ENCODE results near the gene CCDC73.
A peak's percentile ranks its signal among the peaks of the same experiment; 100 is the strongest.
"Not testable (repeated sequence)": the region's sequence is repeated elsewhere in the genome, so short reads cannot be mapped to it uniquely, and the experiment has no call there.

CCDC73 gene

DNA sequence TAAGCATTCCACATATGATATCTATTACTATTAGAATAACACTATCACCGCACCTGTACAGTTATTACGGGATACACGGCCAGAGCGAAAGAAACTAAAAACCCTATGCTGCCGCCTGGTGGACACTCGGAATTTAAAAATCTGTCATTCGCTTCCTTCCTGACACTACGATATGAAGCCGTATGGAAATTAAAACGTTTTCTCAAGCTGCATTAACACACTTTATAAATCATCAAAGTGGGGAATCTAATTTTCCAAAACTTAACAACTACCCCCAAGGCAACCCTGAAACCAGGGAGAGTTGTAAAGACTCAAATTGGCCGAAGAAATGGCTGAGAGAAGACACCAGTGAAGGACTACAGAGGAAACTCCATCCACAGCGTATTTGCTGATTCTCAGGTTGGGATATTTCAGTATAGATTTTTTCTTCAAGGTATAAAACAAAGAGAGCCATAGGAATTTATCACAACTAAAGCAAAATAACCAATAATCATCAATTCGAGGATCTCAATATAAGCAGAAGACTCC lies 1.4 kb downstream of the CCDC73 start:
- peak; percentile 40 for DNase-seq

DNA sequence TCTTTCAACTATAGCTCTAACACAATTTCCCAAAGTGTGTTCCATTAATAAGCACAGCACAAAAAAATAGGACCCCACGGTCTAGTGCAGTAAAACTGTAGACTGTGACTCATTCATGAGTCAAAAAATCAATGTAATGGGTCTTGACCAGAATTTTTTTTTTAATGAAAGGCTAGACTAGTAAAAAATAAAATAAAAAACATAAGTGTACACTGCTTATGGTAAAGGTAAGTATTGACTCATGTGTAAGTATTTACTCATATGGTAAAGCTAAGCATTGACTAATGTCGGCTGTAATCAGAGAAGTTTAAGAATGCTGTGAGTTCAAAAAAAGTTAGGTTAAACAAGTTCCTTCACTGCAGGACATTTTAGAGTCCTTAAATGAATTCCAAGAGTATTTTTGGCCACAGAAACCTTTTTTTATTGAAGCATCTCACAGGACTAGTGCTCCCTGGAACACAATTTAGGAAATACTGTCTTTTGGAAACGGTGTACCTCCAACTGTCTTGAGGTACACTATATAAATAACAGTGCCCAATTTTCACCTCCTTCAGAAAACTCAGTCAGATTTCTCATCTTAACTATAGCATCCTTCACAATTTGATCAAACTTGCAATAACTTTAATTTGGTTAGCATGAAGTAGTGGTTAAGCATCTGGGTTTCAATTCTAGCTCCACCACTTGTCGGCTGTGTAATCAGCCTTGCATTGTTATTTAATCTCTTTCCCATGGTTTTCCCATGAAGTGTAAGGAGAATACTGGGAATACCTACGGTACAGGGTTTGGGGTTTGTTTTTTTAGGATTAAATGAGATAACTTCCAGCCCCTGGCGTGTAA lies 2.1 kb downstream of the CCDC73 start:
- no peak for DNase-seq

DNA sequence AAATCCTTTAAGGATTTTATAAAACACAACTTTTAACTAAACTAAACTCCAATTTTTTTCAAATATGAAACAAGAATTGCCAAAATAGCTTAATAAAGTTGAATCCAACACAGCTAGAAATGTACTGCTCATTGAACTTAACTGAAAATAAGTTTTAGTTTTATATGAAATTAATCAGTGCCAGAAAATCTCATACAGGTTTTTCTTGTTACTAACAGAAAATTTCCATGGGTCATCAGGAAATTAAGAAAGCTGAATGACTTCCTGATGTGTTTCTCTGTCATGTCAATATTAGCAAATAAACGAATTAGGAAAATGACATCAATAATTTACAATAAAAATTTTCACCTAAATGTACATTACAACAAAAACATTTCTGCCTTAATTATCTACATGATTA lies 3.5 kb downstream of the CCDC73 start:
- DNase-seq = no peak

GRCh38 chr11:32786811-32787210 lies 7.7 kb downstream of the CCDC73 start:
- DNase-seq = no peak

- no peak for DNase-seq
Observed at GRCh38 chr11:32785262-32785661, 9.2 kb downstream of the CCDC73 start.

GRCh38 chr11:32781721-32782120 lies 12.7 kb downstream of the CCDC73 start:
- DNase-seq = no peak

- DNase-seq = not testable (repeated sequence)
Observed at GRCh38 chr11:32780839-32781238, 13.6 kb downstream of the CCDC73 start.

DNA sequence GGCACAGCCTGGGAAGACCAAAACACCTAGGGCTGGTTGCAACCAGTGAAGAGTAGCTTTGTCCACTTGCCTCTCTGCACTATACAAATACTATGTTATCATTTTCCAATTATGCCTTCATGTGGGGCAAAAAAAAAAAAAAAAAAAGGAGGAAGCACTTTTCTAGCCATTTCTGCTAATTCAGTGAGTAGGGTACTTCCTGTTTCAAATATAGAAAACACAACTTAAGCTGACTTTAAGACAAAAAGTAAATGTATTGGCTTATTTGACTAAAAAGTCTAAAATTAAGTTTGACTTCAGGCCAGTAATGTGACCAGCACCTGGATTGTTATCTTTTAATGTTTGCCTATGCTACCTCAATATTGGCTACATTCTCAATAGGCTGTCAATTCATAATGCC lies 15.3 kb downstream of the CCDC73 start:
- no peak for DNase-seq

DNA sequence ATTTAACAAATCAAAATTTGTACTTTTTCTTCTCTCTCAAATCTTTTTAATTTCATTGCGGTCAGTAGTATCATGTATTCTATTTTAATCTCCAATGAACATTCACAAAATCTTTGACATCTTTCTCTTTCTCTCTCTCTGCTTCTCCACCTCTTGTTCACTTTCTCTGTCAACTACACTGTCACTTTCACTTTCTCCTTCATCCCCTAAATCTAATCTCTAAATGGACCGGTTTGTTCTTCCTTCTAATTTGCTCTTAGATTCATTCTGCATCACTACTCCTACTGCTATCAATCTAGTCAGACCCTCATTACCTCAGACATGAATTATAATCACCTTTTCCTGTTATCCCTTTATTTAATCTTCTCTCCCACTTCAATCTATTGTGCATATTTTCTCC lies 18.6 kb downstream of the CCDC73 start:
- no peak for DNase-seq

- DNase-seq = no peak
Observed at GRCh38 chr11:32774081-32774480, 20.4 kb downstream of the CCDC73 start.

DNA sequence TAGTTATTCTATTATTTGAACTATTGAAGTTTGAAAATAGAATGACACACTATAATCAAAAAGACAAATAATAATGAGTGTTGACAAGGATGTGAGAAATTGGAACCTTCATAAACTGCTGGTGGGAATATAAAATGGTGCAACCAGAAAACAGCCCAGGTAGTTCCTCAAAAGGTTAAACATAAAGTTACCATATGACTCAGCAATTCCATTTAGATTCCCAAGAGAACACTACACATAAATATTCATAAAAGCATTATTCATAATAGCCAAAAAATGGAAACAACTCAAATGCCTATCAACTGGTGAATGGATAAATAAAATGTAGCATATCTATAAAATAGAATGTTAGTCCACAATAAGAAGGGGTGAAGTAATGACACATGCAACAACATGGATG lies 21.7 kb downstream of the CCDC73 start:
- DNase-seq = no peak

GRCh38 chr11:32761774-32762173 lies 32.7 kb downstream of the CCDC73 start:
- not testable (repeated sequence) for DNase-seq

DNA sequence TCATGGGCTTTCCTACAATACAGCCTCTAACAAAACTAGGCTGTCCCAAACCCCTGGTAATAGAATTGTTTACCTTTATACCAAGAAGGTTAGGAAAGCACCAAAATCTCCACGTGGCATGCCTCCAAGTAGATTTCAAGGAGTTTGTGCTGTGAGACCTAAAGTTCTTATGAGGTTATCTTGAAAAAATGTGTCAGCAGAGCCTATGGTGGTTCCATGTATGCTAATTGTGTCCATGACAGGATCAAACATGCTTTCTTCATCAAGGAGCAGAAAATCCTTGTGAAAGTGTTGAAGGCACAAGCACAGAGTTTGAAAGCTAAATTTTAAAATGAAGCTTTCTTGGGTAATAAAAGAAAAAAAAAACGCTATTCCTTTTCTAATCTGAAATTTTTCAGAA lies 36.2 kb downstream of the CCDC73 start:
- DNase-seq = no peak

DNA sequence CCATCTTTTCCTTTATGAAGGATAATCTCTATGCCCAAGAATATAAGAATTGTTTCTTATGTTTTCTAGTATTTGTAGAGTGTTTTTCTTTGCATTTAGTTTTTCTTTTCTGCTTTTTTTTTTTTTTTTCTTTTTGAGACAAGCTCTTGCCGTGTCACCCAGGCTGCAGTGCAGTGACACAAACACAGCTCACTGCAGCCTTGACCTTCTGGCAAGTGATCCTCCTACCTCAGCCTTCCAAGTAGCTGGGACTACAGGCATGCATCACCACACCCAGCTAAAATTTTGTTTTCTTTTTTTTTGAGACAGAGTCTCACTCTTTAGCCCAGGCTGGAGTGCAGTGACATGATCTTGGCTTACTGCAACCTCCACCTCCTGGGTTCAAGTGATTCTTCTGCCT lies 41.3 kb downstream of the CCDC73 start:
- not testable (repeated sequence) for DNase-seq

GRCh38 chr11:32752001-32752400 lies 42.5 kb downstream of the CCDC73 start:
- DNase-seq = no peak

GRCh38 chr11:32751381-32751780 lies 43.1 kb downstream of the CCDC73 start:
- DNase-seq = no peak

DNA sequence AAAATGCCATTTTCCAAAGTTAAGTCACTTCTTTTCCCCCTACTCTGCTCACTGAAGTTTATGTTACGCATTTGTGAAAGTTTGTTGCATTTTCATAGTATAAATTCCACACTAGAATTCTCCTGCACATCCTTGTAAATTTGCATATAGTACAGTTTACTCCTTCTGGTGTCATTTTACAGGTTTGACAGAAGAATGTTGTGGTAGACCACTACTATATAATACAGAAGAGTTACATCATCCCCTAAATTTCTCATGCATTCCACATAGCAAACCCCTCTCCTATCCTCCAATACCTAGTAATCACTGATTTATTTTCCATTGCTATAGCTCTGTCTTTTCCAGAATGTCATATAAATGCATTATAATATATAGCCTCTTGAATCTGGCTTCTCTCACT lies 64.5 kb downstream of the CCDC73 start:
- DNase-seq = peak; percentile 40

DNA sequence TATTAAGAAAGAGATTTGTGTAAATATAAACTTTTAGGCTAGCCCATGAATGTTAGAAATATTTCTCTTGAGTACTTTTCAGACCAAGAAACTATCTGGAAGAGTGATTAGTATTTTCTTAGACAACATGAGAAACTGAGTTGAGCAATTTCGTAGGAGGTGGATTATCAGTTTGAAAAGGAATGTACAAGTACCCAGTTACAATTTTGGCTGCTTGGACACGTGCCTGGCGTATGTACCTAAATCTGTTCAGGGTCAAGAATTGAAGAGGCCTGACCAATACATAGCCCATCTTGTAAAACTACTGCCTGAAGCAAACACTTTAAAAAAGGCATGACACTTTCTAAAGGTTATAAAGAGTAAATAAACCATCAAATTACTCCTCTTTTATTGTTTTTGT lies 71.1 kb downstream of the CCDC73 start:
- no peak for DNase-seq

DNA sequence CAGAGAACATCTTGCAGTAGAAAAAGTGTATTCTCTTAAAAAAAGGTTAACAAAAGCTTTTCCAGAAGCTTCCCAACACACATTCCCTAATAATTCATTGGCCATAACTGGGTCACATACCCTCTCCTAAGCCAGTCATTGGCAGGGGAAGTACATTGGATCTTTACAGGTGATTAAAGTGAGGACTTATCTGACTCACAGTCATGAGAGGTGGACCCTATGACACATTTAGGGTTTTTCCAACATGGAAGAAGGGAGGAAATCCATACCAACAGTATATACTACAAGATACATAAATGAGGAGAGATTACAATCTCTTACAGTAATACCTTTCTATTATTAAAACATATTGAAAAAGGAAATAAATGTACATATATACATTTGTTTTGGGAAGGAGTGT lies 72.2 kb downstream of the CCDC73 start:
- DNase-seq = no peak

DNA sequence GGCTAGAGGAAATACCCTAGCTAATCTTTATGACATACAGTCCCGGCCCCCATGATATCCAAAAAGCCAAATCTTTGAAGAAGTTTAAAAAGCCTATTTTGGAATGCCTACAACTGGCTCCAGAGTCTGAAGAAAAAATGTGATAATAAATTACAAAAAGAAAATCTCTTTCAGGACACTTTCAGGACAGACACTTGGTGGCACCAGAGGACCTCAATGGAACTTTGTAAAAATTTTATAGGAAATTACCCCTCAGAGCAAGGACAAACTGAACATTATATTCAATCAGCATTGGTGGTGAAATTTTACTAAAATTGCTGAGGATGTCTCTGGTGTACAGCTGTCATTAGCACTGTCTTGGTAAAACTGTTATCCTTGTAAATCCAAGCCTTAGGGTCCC lies 81.0 kb downstream of the CCDC73 start:
- DNase-seq = no peak

- DNase-seq = not testable (repeated sequence)
Observed at GRCh38 chr11:32708978-32709377, 85.5 kb downstream of the CCDC73 start.

- peak; percentile 78 for DNase-seq
Observed at GRCh38 chr11:32706985-32707741, 87.3 kb downstream of the CCDC73 start.

DNA sequence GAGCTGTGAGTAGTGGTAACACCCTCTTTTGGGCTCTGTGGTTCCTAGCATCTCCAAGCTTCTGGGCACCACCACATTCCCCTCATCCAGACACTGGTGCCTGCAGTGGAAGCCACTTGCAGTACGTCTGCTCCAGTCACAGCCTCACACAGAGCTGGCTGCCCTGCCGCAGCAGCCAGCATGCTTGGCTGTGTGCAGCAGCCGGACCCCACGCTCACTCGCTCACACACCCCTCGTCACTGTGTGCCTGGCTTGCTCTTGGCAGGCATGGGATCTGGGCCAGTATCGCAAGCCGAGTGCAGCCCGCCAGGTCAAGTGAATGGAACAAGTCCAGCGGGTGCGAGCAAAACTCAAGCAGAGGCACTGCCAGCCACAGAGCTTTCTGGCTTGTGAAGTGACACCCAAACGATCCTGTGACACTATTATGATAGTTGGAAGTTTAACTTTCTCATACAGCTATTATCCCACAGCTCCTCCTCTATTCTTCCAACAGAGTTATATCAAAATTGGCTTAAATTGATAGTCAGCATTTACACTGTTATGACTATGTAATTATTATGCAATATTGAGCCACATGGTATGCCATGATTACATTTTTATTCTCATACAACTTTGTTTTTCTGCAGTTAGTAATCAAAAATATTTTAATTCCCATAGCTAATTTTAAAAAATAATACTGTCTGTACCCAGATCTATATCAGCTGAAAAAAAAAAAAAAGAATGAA lies 89.0 kb downstream of the CCDC73 start:
- DNase-seq = no peak

All from fibroblast of upper back skin (primary cell).